Heart left ventricle (tissue), 16 donors: Measurements from ENCODE around the gene P4HB. TPM values are rescaled to one million over a fixed set of nuclear protein-coding genes. Genes with fewer than 3 reads are reported as not detected.
A peak's percentile ranks its signal among the peaks of the same experiment; 100 is the strongest.

Experiments used
- ATAC-seq, 4 donors: fragments of 200-7000 bp; cut with Tn5 transposase; one replicate each; pipeline ENCODE4 v1.9.1; 2020 to 2022; ENCODE audit warnings: moderate library complexity in 4 of 4, mild to moderate bottlenecking in 3 of 4, moderate number of reproducible peaks in 1 of 4
- DNase-seq, 5 donors: peaks; one replicate each; pipeline ENCODE4 v3.0.0-alpha.2; 2020
- H3K27ac ChIP-seq, 12 donors: fragments of 200-600 bp; sonication (generic) in 4 of 12; one replicate each; pipeline versions ENCODE4 v1.5.0 to v1.8.0; 2016 to 2022; ENCODE audit warnings: mild to moderate bottlenecking in 2 of 12
- H3K27me3 ChIP-seq, 9 donors: fragments of 200-600 bp; sonication (generic) in 2 of 9; one replicate each; pipeline versions ENCODE4 v1.5.1 to v1.8.0; 2016 to 2022; ENCODE audit warnings: mild to moderate bottlenecking in 3 of 9
- H3K36me3 ChIP-seq, 9 donors: fragments of 200-600 bp; sonication (generic) in 2 of 9; one replicate each; pipeline versions ENCODE4 v1.5.0 to v1.8.0; 2018 to 2022; ENCODE audit warnings: mild to moderate bottlenecking in 2 of 9
- H3K4me1 ChIP-seq, 12 donors: fragments of 200-600 bp; sonication (generic) in 4 of 12; one replicate each; pipeline versions ENCODE4 v1.5.0 to v1.8.0; 2016 to 2022; ENCODE audit warnings: mild to moderate bottlenecking in 3 of 12
- H3K4me3 ChIP-seq, 12 donors: fragments of 200-600 bp; sonication (generic) in 4 of 12; one replicate each; pipeline versions ENCODE4 v1.5.0 to v1.8.0; 2017 to 2022; ENCODE audit warnings: mild to moderate bottlenecking in 9 of 12, moderate library complexity in 4 of 12
- H3K9me3 ChIP-seq, 12 donors: fragments of 200-600 bp; sonication (generic) in 4 of 12; one replicate each; pipeline versions ENCODE4 v1.5.0 to v1.8.0; 2016 to 2022; ENCODE audit warnings: mild to moderate bottlenecking in 1 of 12
- POLR2A ChIP-seq, 2 donors: fragments of 450-650 bp; IDR thresholded peaks; one replicate each; pipeline ENCODE4 v1.6.1; 2017; ENCODE audit warnings: antibody characterized with exemption in 2 of 2, mild to moderate bottlenecking in 2 of 2, moderate library complexity in 2 of 2
- WGBS, 4 donors: extraction: QIAGEN DNeasy Blood & Tissue Kit in 2 of 4; methylation state at CpG; one replicate each; pipeline versions ENCODE4 v1.1.5 to v1.1.7; 2013 to 2018; 5-methylcytosine and 5-hydroxymethylcytosine counted together
- intact Hi-C, 10 donors: fragments of 100-400 bp; cut with DNase I; formaldehyde crosslinking; loops; one replicate each; pipeline versions ENCODE4 v1.11.1 to v1.14.2; 2022
- polyA plus RNA-seq, 2 donors: library from polyadenylated mRNA; stranded (reverse); fragments of 200-250 nt; gene quantifications; one replicate each; pipeline ENCODE4 v1.2.3, GENCODE V29; 2013
- total RNA-seq, 9 donors: library from RNA; depleted of rRNA in 2 of 9; stranded (reverse); fragments of >200 nt in 2 of 9; fragmentation: NEBNext Ultra II Directional in 3 of 9; extraction: Animal tissue kit (Norgen Biotek cat#: 25700) in 3 of 9; gene quantifications; one replicate each; pipeline versions ENCODE4 v1.1.0 to v1.2.4, GENCODE V29; 2016 to 2023
- TF ChIP-seq, protein P1 (sequence below), 12 donors: fragments of 200-600 bp; sonication (generic) in 4 of 12; IDR thresholded peaks; one replicate each; pipeline versions ENCODE4 v1.5.0 to v1.8.0; 2018 to 2022; ENCODE audit warnings: antibody characterized with exemption in 12 of 12, mild to moderate bottlenecking in 5 of 12
- donor health status: ischemic (EF 13 %, LVEDD 7.1; RV severe dilation, severe dysfunction).
- donor health status: healthy with polysubstance abuse.
- donor health status: DM: no; HTN: yes; CAD: no.
- donor health status: DM: no; HTN: no; CAD: no.
- donor health status: ischemic (EF 25% LVEDD 6.9; RV normal size, moderate dysfunction).
- donor health status: ischemic (EF 25% LVEDD 5.7; RV mildly dilated, moderate dysfunction).
- donor health status: healthy.
- donor health status: DM: yes; HTN: yes; CAD: no.
- donor health status: ischemic (EF 35%, LVEDD 5.7; RV mildly dilated, moderate dysfunction).
- donor health status: nonischemic (EF 11% LVEDD 7.7; RV severe dilation, severe dysfunction).
- donor health status: DM: yes; HTN: yes; CAD: no.
- donor health status: PGD.
- donor health status: ischemic (EF 29% LVEDD 5.4; RV normal size, mild dysfunction).
- donor health status: nonischemic (EF 23%, LVEDD 6.1; RV moderate dilation, normal function).

Gene P4HB
- total and polyA plus RNA-seq, 11 donors: 246 to 763 (median 374) TPM

DNA sequence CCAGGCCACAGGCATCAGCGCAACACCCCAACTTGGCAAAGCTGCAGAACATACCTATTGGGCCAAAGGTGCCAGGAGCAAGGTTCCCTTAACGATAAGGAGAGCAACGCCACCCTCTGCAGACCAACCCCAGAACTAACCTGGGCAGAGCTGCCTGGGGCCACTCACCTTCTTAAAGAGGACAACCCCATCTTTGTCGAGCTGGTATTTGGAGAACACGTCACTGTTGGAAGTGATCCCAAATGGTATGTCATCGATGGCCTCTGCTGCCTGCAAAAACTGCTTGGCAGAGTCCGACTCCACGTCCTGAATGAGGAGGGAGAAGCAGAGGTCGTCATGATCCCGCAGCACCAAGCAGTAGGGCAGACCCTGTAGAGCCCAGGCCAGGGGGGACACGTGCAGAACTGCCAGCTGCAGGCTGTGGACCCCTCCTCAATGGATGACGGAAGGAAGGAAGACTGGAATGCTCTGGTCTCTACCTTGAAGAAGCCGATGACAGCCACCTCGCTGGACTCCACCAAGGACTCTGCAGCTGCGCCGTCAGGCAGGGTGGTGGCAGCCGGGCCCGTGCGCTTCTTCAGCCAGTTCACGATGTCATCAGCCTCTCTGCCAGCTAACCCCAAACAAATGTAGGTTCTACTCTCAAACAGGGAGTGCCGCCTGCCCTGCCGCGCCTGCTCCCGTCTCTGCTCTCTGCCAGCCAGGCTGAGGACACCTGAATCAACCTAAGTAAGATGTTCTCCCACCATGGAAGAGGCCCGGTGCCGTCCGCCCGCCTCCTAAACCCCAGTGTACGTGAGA lies 5.2 kb downstream of the P4HB start:
- Histone ChIP-seq H3K4me3 (no peak overlapping the region), H3K36me3 (peaks cover 0 to 89% (median 81%) of the 10 kb centered on the region in 9 donors), H3K4me1 (peaks cover 11 to 40% (median 27%) of the 10 kb centered on the region in 12 donors), H3K27me3 (no peaks in the 10 kb centered on the region), H3K27ac (peak overlapping the region in 3 of 12 donors; percentile 2 to 22 (median 13)), H3K9me3 (no peaks in the 10 kb centered on the region)
- ATAC-seq: peak; percentile 17 to 58 (median 27)
- TF ChIP-seq, protein P1, sequence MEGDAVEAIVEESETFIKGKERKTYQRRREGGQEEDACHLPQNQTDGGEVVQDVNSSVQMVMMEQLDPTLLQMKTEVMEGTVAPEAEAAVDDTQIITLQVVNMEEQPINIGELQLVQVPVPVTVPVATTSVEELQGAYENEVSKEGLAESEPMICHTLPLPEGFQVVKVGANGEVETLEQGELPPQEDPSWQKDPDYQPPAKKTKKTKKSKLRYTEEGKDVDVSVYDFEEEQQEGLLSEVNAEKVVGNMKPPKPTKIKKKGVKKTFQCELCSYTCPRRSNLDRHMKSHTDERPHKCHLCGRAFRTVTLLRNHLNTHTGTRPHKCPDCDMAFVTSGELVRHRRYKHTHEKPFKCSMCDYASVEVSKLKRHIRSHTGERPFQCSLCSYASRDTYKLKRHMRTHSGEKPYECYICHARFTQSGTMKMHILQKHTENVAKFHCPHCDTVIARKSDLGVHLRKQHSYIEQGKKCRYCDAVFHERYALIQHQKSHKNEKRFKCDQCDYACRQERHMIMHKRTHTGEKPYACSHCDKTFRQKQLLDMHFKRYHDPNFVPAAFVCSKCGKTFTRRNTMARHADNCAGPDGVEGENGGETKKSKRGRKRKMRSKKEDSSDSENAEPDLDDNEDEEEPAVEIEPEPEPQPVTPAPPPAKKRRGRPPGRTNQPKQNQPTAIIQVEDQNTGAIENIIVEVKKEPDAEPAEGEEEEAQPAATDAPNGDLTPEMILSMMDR (IDR thresholded peaks at IDR 0.05): no peak
- TF ChIP-seq POLR2A (IDR thresholded peaks at IDR 0.05): no peak
- DNase-seq: no peak
- WGBS, 4 donors: 71 to 72% (median 71%) methylated on average over 26 to 29 of the region's 29 CpGs
- intact Hi-C loops: loop anchor here in 1 of 10 donors (5.0 kb wide), 1 partner anchor 33 kb away; no protein-coding TSS in a partner anchor

DNA sequence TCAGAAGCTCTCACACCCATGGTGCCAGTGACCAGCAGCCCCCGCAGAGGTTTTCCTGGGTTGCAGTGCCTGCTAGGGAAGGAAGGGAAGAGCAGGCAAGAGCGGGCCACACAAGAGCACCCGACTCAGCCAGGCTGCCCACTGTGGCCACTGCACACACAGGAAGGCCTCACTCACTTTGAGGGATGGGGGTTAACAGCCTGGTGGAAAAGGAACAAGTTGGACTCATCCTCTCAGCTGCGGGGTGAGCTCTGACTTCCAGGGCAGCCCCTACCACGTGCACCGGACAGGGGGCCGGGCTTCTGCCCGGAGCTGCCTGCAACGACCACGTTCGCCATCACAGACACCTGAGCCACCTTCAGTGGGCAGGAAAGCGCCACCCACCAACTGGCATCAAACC lies 8.1 kb downstream of the P4HB start:
- DNase-seq (no peak), ATAC-seq (no peak)
- no peaks in the 10 kb centered on the region for H3K27me3 ChIP-seq
- H3K4me1 ChIP-seq: peaks cover 0 to 15% (median 8%) of the 10 kb centered on the region in 12 donors
- intact Hi-C loops: no loop called here
- WGBS, 4 donors: 88 to 94% (median 93%) methylated on average over 12 of the region's 12 CpGs
- TF ChIP-seq POLR2A (IDR thresholded peaks at IDR 0.05): no peak
- TF ChIP-seq, protein P1 (IDR thresholded peaks at IDR 0.05): no peak
- peaks cover 0 to 98% (median 94%) of the 10 kb centered on the region in 9 donors for H3K36me3 ChIP-seq
- no peak overlapping the region for H3K4me3 ChIP-seq
- H3K27ac ChIP-seq: no peak overlapping the region
- no peaks in the 10 kb centered on the region for H3K9me3 ChIP-seq

DNA sequence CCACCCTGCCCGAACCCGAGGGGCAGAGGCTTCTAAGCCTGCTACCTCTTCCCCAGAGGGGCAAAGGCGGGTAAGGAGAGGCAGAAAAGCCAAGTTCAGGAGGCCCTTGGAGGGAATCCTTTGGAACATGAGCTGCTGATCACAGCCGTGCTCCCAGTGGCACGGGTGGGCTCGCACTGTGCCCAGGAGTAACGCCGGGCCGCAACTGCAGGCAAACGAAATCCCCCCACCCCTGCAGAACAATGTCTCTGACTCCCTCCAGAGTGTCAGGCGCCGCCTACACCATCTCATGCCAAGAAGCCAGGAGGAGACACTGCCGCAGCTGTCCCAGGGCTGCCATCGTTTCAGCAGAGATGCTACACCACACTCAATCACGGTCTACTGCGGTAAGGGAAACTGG lies 8.9 kb downstream of the P4HB start:
- WGBS, 4 donors: 94 to 97% (median 94%) methylated on average over 16 of the region's 16 CpGs
- DNase-seq: no peak

DNA sequence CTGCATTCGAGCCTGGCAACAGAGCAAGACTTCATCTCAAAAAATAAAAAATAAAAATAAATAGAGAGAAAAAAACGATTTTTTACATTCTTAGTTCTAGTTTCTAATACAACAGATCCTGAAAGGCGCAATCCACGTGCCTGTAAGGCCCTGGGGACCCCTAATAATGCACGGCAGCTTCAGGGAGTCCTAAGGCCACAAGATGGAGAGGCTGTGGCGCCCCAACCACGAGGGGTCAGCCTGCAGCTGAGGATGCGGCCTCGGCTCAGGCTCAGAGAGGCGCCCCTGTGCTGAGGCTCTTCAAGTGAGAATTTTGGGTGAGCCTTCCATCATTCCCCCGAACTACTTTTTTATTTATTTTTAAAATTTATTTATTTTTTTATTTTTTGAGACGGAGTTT lies 10.9 kb downstream of the P4HB start:
- no peak for TF ChIP-seq POLR2A (IDR thresholded peaks at IDR 0.05)
- TF ChIP-seq, protein P1 (IDR thresholded peaks at IDR 0.05): no peak
- no peaks in the 10 kb centered on the region for H3K27me3 ChIP-seq
- H3K36me3 ChIP-seq: peaks cover 0 to 100% (median 97%) of the 10 kb centered on the region in 9 donors
- ATAC-seq: no peak
- no peak overlapping the region for H3K4me3 ChIP-seq
- intact Hi-C loops: loop anchor here in 2 of 10 donors (2.0 to 5.0 kb wide), 2 partner anchors 31 to 48 kb away; no protein-coding TSS in a partner anchor
- no peak overlapping the region for H3K27ac ChIP-seq
- DNase-seq: no peak
- H3K9me3 ChIP-seq: no peaks in the 10 kb centered on the region
- no peaks in the 10 kb centered on the region for H3K4me1 ChIP-seq
- 94 to 96% (median 95%) methylated on average over 12 of the region's 12 CpGs for WGBS, 4 donors

More for the DNA sequence above, 8.9 kb downstream of the P4HB start:
- Histone ChIP-seq H3K36me3 (peaks cover 0 to 100% (median 95%) of the 10 kb centered on the region in 9 donors), H3K4me1 (peaks cover 0 to 15% (median 6%) of the 10 kb centered on the region in 12 donors), H3K27me3 (no peaks in the 10 kb centered on the region), H3K27ac (no peak overlapping the region), H3K9me3 (no peaks in the 10 kb centered on the region), H3K4me3 (no peak overlapping the region)
- intact Hi-C loops: no loop called here
- TF ChIP-seq, protein P1 (IDR thresholded peaks at IDR 0.05): no peak
- TF ChIP-seq POLR2A (IDR thresholded peaks at IDR 0.05): no peak
- ATAC-seq: no peak
